NCI-H774 (cell line): ENCODE results near the gene PPP2R1A.

Experiments
- DNase-seq: peaks from one replicate; lab custom pipeline; 2025; lab: John Stamatoyannopoulos, UW

PPP2R1A gene

DNA sequence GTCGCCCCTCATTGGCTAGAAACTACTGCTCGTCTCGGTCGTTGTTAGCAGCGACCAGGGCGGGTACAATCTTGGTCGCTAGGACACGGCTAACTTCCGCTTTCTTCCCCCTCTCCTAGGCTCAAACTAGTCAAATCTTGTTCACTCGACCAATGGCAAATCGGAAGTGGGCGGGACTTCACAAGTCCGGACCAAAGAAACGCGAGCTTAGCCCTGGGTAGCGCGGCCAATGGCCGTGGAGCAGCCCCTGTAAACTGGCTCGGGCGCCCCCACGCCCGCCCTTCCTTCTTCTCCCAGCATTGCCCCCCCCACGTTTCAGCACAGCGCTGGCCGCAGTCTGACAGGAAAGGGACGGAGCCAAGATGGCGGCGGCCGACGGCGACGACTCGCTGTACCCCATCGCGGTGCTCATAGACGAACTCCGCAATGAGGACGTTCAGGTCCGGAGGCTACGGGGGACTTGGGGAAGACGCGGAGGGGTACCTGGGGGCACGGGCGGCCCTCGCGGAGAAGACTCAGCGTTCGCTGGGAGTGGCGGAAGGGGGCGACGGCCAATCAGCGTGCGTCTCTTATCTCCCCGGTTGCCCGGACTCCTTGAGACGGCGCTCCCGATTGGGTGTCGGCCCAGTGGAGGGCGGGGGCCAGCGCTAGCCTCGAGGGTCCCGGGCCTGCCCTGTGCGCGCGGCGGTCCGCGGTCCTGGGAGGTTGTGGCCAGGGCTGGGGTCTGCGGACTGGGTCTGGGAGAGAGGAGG, at the start of gene PPP2R1A:
Gene PPP2R1A, plus strand, starts transcription at position 318 of the 752 bp plus-strand sequence. Its CDS starts 45 bp downstream, at position 363.
- DNase-seq: peak; percentile 100

DNA sequence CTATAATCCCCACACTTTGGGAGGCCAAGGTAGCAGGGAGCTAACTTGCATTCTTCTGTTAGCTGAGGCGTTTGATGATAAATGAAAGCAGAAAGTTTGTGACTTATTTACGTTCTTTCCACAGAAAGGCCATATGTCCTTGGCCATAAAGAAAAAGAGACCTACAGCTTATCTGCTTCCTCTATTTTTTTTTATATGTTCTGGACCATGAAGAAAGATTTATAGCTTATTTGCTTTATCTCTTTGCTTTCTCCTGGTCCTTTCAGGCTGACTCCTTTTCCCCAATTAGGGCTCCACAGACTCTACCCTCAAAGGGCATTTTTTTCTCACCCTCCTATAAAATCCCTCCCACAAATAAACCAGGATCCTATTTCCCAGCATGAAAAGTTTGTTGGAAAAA, 48.6 kb upstream of the PPP2R1A start:
- DNase-seq: no peak

GRCh38 chr19:52142001-52142595, 47.8 kb upstream of the PPP2R1A start:
- no peak for DNase-seq

- DNase-seq: no peak
These were observed 41.6 kb upstream of the PPP2R1A start for GRCh38 chr19:52148256-52148655.

GRCh38 chr19:52155596-52156359, 34.1 kb upstream of the PPP2R1A start:
- no peak for DNase-seq

DNA sequence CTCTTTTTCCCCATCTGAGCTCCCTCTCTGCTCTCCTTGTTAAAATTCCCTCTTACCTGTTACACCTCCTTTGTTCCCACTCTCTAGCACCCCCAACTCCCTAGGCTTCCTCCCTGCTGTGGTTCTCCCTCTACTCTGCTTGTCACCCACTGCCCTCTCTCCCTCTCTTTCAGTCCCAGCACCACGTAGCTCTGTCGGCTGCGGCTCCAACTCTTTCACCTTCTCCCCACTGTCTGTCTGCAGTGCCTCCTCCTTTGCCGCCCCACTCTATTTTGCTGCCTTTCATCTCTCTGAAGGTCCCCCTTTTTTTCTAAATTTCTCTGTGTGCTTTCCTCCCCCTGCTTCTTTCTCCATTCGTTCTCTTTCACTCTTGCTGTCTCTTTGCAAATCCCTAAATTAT, 19.5 kb upstream of the PPP2R1A start:
- no peak for DNase-seq

DNA sequence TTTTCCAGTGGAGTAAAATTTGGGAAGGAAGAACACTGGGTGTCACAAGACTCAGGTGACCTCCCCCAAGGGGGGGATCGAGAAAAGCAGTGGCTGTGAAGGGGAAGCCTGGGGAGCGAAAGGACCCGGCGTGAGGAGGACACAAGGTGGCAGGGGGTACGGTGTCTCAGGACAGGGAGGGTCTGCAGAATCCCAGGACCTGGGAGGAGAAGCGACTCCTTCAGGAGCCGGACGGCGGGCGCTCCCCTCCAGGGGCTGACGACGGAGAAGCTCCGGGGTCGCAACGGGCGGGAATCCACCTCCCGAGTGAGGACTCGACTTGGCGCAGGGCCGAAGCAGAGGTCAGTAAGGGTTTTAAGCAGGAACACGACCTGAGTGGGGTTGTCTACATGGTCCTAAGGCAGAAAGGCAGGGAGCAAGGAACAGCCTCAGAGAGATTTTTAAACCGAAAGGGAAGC, 19.0 kb upstream of the PPP2R1A start:
- DNase-seq: no peak

DNA sequence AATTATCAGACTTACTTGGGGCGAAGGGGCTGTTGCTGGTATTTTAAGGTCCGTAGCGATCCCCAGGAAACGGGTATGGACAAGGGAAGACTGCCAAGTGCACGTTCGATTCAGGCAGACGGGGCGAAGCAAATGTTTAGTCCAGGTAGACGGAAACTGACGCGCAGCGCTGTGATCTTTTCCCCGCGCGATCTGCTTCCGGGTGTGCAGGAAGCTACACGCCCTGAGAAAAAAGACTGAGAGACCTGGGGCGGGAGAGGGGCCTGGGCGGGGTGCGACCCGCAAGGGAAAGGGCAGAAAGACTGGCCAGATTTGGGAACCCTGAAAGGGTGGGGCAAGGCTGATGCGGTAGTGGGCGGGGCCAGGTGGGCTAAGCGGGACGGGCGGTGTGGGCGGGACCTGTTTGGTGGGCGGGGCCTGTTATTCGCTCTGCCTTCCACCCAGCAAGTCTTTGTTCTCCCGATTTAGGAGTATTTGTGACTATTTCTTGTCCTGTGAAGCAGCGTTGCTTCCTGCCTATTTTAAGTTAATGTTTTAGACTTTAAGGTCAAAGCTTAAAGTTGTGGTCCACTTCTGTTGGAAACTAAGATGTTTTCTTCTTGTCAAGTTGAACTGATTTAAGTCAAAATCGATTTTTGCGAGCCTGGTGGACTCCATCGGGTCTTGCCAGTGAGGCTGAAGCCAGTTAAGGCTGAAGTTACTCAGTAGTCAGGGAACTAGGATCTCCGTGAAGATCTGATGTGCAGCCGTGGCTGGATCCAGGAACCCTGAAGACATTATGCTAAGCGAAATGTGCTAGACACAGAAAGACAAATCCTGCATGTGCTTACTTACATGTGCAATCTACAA, 18.3 kb upstream of the PPP2R1A start, which contains the start of gene ZNF836:
Gene ZNF836, minus strand, starts transcription at position 301 of the 849 bp plus-strand sequence. CDS start 3,549 bp downstream, outside the sequence.
- peak; percentile 77 for DNase-seq

DNA sequence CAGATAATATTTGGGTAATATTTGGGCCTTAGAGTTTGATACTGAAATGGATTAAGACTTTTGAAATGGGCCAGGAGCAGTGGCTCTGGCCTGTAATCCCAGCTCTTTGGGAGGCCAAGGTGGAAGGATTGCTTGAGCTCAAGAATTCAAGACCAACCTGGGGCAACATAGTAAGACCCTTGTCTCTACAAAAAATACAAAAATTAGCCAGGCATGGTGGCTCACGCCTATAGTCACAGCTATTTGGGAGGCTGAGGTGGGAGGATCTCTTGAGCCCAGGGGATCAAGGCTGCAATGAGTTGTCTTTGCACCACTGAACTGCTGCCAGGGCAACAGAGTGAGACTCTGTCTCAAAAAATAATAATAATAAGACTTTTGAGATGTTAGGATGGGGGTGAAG, 17.5 kb upstream of the PPP2R1A start:
- no peak for DNase-seq

GRCh38 chr19:52176574-52176973, 13.3 kb upstream of the PPP2R1A start:
- no peak for DNase-seq

- no peak for DNase-seq
These were observed 2.4 kb upstream of the PPP2R1A start for GRCh38 chr19:52187407-52187806.

DNA sequence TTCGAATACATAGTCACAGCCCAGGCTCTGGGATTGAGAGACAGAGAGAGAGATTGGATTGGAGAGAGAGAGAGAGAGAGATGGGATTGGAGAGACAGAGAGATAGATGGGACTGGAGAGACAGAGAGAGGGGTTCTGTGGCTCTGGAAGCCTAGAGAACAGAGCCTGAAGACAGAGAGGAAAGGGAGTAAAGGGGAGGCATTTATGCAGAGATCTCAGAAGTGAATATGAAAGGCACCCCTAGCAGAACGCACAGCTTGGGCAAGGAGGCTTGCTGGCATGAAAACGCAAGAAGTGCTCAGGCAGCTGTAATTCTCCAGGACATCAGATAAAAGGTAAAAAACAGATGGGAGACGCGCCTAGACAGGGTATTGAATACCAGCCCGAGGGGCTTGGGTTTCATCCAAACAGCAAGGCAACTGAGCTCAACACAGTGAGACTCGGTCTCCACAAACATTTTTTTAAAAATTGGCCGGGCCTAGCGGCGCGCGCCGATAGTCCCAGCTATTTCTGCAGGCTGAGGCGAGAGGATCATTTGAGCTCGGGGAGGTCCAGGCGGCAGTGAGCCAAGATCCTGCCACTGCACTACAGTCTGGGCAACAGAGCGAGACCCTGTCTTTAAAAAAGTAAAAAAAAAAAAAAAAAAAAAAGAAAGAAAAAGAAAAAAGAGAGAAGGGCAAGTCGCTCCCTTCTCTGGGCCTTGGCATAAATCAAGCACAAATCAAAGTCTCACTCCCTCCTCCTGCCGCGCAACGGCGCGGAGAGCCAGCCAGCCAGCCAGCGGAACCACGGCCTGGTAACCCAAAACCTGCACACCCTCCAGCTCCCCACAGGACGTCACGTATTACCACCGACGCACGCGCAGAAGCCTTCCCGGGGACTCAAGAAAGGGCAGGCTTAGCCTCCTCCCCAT, 774 bp upstream of the PPP2R1A start:
- DNase-seq: peak; percentile 59

GRCh38 chr19:52190487-52191293, 838 bp downstream of the PPP2R1A start:
- no peak for DNase-seq

DNA sequence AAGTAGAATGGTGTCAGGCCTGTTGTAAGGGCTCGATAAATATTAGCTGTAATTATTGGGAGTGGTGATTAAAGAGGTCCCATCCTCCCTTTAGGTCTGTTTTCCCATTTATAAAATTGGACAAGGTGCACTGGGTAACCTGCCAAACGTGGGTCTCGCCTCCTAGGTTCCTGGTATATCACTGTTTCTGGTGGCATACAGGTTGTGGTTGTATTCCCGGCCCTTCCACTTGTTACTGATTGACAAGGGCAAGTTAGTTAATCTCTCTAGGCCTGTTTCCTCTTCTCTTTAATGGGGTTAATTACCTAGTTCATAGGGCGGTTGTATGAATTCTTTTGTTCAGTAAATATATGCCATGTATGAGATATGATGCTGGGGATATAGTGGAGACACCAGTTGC, 1.5 kb downstream of the PPP2R1A start:
- DNase-seq: no peak

- no peak for DNase-seq
These were observed 2.1 kb downstream of the PPP2R1A start for GRCh38 chr19:52191951-52192350.

GRCh38 chr19:52196256-52196967, 6.6 kb downstream of the PPP2R1A start:
- no peak for DNase-seq

- DNase-seq: no peak
These were observed 8.1 kb downstream of the PPP2R1A start for GRCh38 chr19:52197964-52198363.

GRCh38 chr19:52198678-52199077, 8.8 kb downstream of the PPP2R1A start:
- no peak for DNase-seq

- no peak for DNase-seq
These were observed 10.2 kb downstream of the PPP2R1A start for GRCh38 chr19:52200044-52200443.
